Spleen (tissue), 11 donors: ENCODE results near the gene C5AR1. TPM values are rescaled to one million over a fixed set of nuclear protein-coding genes. Genes with fewer than 3 reads are reported as not detected.

Source experiments
- DNase-seq: peaks from one replicate; pipeline ENCODE4 v3.0.0-alpha.2; 2020
- H3K27ac ChIP-seq, 8 donors: fragments of 200-600 bp; sonication (generic) in 7 of 8; 1 replicate in 4 of 8; 2 replicates in 4 of 8; pipeline versions ENCODE4 v1.5.0 to v1.8.0; 2016 to 2021; ENCODE audit warnings: inconsistent platforms in 4 of 8, mild to moderate bottlenecking in 4 of 8, moderate library complexity in 1 of 8
- H3K27me3 ChIP-seq, 7 donors: fragments of 200-600 bp; sonication (generic) in 6 of 7; replicated peaks in 1 of 7; 1 replicate in 4 of 7; 2 replicates in 3 of 7; pipeline versions ENCODE4 v1.5.0 to v1.8.0; 2016 to 2021; ENCODE audit warnings: inconsistent platforms in 3 of 7, mild to moderate bottlenecking in 1 of 7
- H3K36me3 ChIP-seq, 6 donors: fragments of 200-600 bp; sonication (generic) in 5 of 6; 1 replicate in 4 of 6; 2 replicates in 2 of 6; pipeline versions ENCODE4 v1.5.0 to v1.8.0; 2016 to 2021; ENCODE audit warnings: inconsistent platforms in 2 of 6
- H3K4me1 ChIP-seq, 6 donors: fragments of 200-600 bp; sonication (generic) in 5 of 6; 1 replicate in 3 of 6; 2 replicates in 3 of 6; pipeline versions ENCODE4 v1.5.0 to v1.8.0; 2016 to 2021; ENCODE audit warnings: inconsistent platforms in 3 of 6
- H3K4me3 ChIP-seq, 8 donors: fragments of 200-600 bp; sonication (generic) in 7 of 8; 1 replicate in 4 of 8; 2 replicates in 4 of 8; pipeline versions ENCODE4 v1.5.0 to v1.8.0; 2016 to 2021; ENCODE audit warnings: inconsistent platforms in 4 of 8, mild to moderate bottlenecking in 4 of 8, moderate library complexity in 2 of 8
- H3K9me3 ChIP-seq, 8 donors: fragments of 200-600 bp; sonication (generic) in 7 of 8; 1 replicate in 4 of 8; 2 replicates in 4 of 8; pipeline versions ENCODE4 v1.5.0 to v1.8.0; 2016 to 2021; ENCODE audit warnings: inconsistent platforms in 4 of 8
- POLR2A ChIP-seq, 3 donors: fragments of 450-650 bp; IDR thresholded peaks; one replicate each; pipeline ENCODE4 v1.5.1; 2017; ENCODE audit warnings: antibody characterized with exemption in 3 of 3, mild to moderate bottlenecking in 1 of 3
- POLR2AphosphoS5 ChIP-seq, 3 donors: sonication (generic); formaldehyde crosslinking; IDR thresholded peaks; one replicate each; pipeline ENCODE4 v1.5.1; 2017; ENCODE audit warnings: antibody characterized with exemption in 3 of 3
- WGBS, 5 donors: extraction: QIAGEN DNeasy Blood & Tissue Kit in 3 of 5; methylation state at CpG; one replicate each; pipeline versions ENCODE4 v1.1.5 to v1.1.7; 2013 to 2018; 5-methylcytosine and 5-hydroxymethylcytosine counted together
- intact Hi-C: fragments of 100-400 bp; cut with DNase I; formaldehyde crosslinking; loops from one replicate; pipeline ENCODE4 v1.15.0; 2023; ENCODE audit warnings: low total_unique reads
- polyA plus RNA-seq, 3 donors: library from polyadenylated mRNA; stranded (reverse); fragments of 200-250 nt; gene quantifications; one replicate each; pipeline ENCODE4 v1.2.1, GENCODE V29; 2013
- total RNA-seq, 7 donors: library from RNA; depleted of rRNA in 3 of 7; stranded (reverse); fragments of >200 nt in 3 of 7; fragmentation: NEBNext Ultra II Directional in 4 of 7; extraction: Animal tissue kit (Norgen Biotek cat#: 25700) in 4 of 7; gene quantifications; one replicate each; pipeline versions ENCODE4 v1.1.0 to v1.2.1, GENCODE V29; 2016 to 2021
- TF ChIP-seq, protein P1 (sequence below), 11 experiments: fragments of 200-600 bp in 7 of 11; fragments of 450-650 bp in 4 of 11; sonication (generic) in 4 of 11; IDR thresholded peaks in 8 of 11; conservative IDR thresholded peaks in 3 of 11; 1 replicate in 7 of 11; 2 replicates in 4 of 11; pipeline versions ENCODE4 v1.4.0 to v1.8.0; 2016 to 2021; ENCODE audit warnings: antibody characterized with exemption in 11 of 11, inconsistent platforms in 4 of 11, mild to moderate bottlenecking in 1 of 11
- donor health status: healthy with polysubstance abuse.
- donor health status: DM: no; HTN: no; CAD: no; lungs with moderate emphysema.
- donor health status: DM: no; HTN: no; CAD: no.
- donor health status: Bipolar disorder and iron deficiency.
- donor health status: healthy.
- donor health status: DM: no; HTN: no; CAD: no.
- donor health status: DM: yes; HTN: yes; CAD: no.

Gene C5AR1
- total and polyA plus RNA-seq, 10 donors: 4.0 to 124 (median 48.3) TPM

DNA sequence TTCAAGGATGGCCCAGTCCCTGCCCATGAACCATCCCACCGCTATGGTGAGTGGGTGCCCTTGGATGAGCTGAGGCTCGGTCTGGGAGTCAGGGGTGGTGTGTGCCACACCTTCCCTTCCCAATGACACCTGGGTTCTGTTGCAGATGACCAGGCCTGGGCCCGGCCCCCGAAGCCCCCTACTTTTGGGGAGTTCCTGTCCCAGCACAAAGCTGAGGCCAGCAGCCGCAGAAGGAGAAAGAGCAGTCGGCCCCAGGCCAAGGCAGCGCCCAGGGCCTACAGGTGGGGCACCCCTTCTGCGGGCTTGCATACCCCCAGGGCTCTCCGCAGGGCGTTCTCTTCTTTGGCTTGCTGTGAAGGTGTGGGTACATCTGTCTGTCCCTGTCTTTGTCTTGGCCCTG is 39.3 kb upstream of the C5AR1 start:
- H3K4me1 ChIP-seq: peaks cover 4 to 57% (median 26%) of the 10 kb centered on the region in 6 donors
- TF ChIP-seq POLR2A (IDR thresholded peaks at IDR 0.05) (no peak), POLR2AphosphoS5 (IDR thresholded peaks at IDR 0.05) (peak in 1 of 3 donors; percentile 17)
- H3K27me3 ChIP-seq: no peaks in the 10 kb centered on the region
- no peak overlapping the region for H3K27ac ChIP-seq
- intact Hi-C loops: no loop called here
- H3K9me3 ChIP-seq: no peaks in the 10 kb centered on the region
- no peak overlapping the region for H3K4me3 ChIP-seq
- WGBS, 5 donors: 91 to 96% (median 95%) methylated on average over 9 to 10 of the region's 10 CpGs
- H3K36me3 ChIP-seq: peaks cover 0 to 68% (median 50%) of the 10 kb centered on the region in 6 donors
- DNase-seq: peak; percentile 76

DNA sequence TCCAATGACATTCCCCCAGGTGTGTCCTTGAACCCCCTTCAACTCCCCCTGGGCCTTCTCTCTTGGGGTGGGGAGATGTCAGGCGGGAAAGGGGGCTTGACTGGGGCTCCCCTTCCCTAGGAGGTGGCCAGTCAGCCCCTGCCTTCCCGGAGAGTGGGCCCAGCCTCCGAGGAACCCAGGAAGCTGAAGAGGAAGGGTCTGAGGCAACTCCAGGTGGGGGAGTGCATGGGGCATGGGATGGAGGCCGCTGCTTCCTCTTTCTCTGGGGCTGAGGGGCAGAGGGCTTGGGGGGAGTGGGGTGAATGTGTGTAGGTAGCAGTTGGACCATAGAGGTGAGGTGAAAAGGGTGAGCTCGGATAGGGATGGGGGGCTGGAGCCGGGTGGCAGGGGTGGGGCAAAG is 37.7 kb upstream of the C5AR1 start:
- 57 to 76% (median 72%) methylated on average over 6 of the region's 6 CpGs for WGBS, 5 donors
- Histone ChIP-seq H3K4me1 (peaks cover 8 to 66% (median 37%) of the 10 kb centered on the region in 6 donors), H3K9me3 (no peaks in the 10 kb centered on the region), H3K27ac (peak overlapping the region in 3 of 8 donors; percentile 98 to 99 (median 99)), H3K27me3 (no peaks in the 10 kb centered on the region), H3K4me3 (no peak overlapping the region), H3K36me3 (peaks cover 0 to 53% (median 36%) of the 10 kb centered on the region in 6 donors)
- intact Hi-C loops: no loop called here
- peak; percentile 80 for DNase-seq
- TF ChIP-seq POLR2A (IDR thresholded peaks at IDR 0.05): no peak
- TF ChIP-seq POLR2AphosphoS5 (IDR thresholded peaks at IDR 0.05): no peak

DNA sequence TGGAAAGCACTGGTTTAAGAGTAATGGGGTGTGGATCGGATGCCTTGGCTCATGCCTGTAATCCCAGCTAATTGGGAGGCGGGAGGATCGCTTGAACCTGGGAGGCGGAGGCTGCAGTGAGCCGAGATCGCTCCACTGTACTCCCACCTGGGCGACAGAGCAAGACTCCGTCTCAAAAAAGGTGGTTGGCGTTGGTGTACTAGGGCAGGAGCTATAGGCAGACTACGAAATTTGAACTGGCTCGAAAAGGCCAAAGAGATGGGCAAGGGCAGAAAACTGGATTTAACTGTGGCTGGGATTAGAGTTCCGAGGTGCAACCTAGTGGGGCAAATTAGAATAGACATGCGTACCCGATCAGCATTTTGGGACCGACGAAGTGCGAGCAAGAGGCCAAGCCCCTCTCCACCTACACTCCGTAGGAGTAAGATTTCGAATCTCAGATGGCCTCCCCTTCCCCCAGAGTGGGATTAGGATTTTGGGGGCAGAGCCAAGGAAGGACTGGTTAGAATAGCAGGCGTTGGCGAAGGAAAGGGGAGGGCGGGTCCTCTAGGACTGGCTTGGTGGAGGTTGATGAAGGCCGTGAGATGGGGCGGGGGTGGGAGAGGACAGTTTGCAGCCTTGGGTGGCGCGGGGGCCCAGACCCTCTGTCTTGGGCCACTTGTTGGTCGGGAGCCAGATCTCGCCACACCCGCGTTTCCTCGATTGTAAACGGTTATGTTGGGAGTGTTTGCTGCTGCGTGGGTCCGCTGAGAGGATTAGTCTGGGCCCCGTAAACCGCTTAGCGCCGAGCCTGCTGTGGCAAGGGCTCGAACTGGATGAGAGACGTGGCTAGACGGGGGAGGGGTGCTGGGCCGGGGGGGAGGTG is 37.0 kb upstream of the C5AR1 start:
- Histone ChIP-seq H3K36me3 (peaks cover 0 to 45% (median 29%) of the 10 kb centered on the region in 6 donors), H3K27ac (peak overlapping the region; percentile 87 to 99 (median 98)), H3K4me1 (peaks cover 8 to 59% (median 37%) of the 10 kb centered on the region in 6 donors), H3K4me3 (peak overlapping the region; percentile 37 to 85 (median 68)), H3K27me3 (no peaks in the 10 kb centered on the region), H3K9me3 (no peaks in the 10 kb centered on the region)
- intact Hi-C loops: no loop called here
- DNase-seq: no peak
- WGBS, 5 donors: 35 to 41% (median 38%) methylated on average over 37 to 42 of the region's 42 CpGs
- TF ChIP-seq, protein P1, sequence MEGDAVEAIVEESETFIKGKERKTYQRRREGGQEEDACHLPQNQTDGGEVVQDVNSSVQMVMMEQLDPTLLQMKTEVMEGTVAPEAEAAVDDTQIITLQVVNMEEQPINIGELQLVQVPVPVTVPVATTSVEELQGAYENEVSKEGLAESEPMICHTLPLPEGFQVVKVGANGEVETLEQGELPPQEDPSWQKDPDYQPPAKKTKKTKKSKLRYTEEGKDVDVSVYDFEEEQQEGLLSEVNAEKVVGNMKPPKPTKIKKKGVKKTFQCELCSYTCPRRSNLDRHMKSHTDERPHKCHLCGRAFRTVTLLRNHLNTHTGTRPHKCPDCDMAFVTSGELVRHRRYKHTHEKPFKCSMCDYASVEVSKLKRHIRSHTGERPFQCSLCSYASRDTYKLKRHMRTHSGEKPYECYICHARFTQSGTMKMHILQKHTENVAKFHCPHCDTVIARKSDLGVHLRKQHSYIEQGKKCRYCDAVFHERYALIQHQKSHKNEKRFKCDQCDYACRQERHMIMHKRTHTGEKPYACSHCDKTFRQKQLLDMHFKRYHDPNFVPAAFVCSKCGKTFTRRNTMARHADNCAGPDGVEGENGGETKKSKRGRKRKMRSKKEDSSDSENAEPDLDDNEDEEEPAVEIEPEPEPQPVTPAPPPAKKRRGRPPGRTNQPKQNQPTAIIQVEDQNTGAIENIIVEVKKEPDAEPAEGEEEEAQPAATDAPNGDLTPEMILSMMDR (IDR thresholded peaks at IDR 0.05 in 8 of 11, conservative IDR thresholded peaks at IDR 0.05 in 3 of 11): peak in 1 of 11 experiments; percentile 10
- no peak for TF ChIP-seq POLR2A (IDR thresholded peaks at IDR 0.05)

DNA sequence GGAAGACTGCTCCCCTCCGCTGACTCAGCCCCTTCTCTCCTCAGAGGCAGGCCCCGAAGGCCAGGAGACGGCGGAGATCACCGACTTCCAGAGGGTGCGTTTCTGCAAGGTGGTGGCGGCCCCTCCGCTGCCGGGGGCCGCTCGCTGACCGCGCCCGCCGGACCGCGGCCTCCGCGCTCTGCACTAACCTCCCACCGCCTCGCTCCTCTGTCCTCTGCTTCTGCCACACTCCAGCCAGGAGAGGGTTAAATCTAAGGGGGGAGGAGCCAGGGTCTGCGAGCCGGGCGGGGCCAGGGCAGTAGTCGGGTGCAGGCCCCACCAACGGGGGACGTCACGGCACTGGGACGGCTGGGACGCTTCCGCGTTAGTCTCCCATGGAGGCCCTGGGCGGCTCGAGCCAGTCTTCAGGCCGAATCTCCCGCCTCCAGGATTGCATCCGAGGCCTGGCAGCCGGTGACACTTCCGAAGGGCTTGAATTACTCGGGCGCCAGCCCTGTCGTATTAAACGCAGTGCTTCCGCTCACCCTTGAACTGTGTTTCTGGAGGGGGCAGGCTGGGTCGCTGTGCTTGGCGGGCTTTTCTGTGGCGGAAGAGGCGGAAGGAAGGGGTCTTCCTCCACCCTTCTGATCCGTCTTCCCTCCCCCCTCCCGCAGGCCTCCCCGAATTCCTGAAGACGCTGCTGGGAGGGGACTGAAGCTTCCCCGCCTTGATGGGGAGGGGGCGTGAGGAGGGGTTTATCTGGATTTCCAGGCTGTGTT is 36.2 kb upstream of the C5AR1 start:
- no peaks in the 10 kb centered on the region for H3K27me3 ChIP-seq
- peaks cover 8 to 58% (median 37%) of the 10 kb centered on the region in 6 donors for H3K4me1 ChIP-seq
- H3K9me3 ChIP-seq: no peaks in the 10 kb centered on the region
- peak overlapping the region; percentile 87 to 99 (median 98) for H3K27ac ChIP-seq
- peak overlapping the region; percentile 37 to 85 (median 68) for H3K4me3 ChIP-seq
- H3K36me3 ChIP-seq: peaks cover 0 to 37% (median 24%) of the 10 kb centered on the region in 6 donors
- TF ChIP-seq POLR2AphosphoS5 (IDR thresholded peaks at IDR 0.05) (peak; percentile 93 to 97 (median 93)), POLR2A (IDR thresholded peaks at IDR 0.05) (peak in 1 of 3 donors; percentile 81)
- TF ChIP-seq, protein P1 (IDR thresholded peaks at IDR 0.05 in 8 of 11, conservative IDR thresholded peaks at IDR 0.05 in 3 of 11): no peak
- peak; percentile 98 for DNase-seq
- intact Hi-C loops: no loop called here
- WGBS, 5 donors: 0 to 1% (median 1%) methylated on average over 22 to 54 of the region's 54 CpGs
